Thymus (tissue), 11 donors: ENCODE results near the gene TMEM198. TPM values are rescaled to one million over a fixed set of nuclear protein-coding genes. Genes with fewer than 3 reads are reported as not detected.

Source experiments
- DNase-seq, 9 donors: peaks; one replicate each; pipeline ENCODE4 v3.0.0-alpha.2; 2013; ENCODE audit warnings: low spot score in 9 of 9, low read depth in 6 of 9, missing footprints in 1 of 9
- H3K27ac ChIP-seq, 2 donors: one replicate each; pipeline ENCODE4 v1.5.1; 2013; ENCODE audit warnings: control low read depth in 1 of 2, low read depth in 1 of 2, low read length in 1 of 2, mild to moderate bottlenecking in 1 of 2, moderate library complexity in 1 of 2
- H3K27me3 ChIP-seq, 2 donors: one replicate each; pipeline ENCODE4 v1.5.1; 2013; ENCODE audit warnings: low read length in 1 of 2; ENCODE audit not compliant: control insufficient read depth in 2 of 2, insufficient read depth in 1 of 2
- H3K36me3 ChIP-seq, 2 donors: one replicate each; pipeline ENCODE4 v1.5.1; 2013; ENCODE audit warnings: low read length in 1 of 2, mild to moderate bottlenecking in 1 of 2, moderate library complexity in 1 of 2; ENCODE audit not compliant: control insufficient read depth in 2 of 2, insufficient read depth in 2 of 2
- H3K4me1 ChIP-seq, 2 donors: one replicate each; pipeline ENCODE4 v1.5.1; 2013; ENCODE audit warnings: low read length in 2 of 2; ENCODE audit not compliant: control insufficient read depth in 2 of 2, insufficient read depth in 2 of 2
- H3K4me3 ChIP-seq, 2 donors: one replicate each; pipeline ENCODE4 v1.5.1; 2013; ENCODE audit warnings: low read length in 2 of 2, control low read depth in 1 of 2, mild to moderate bottlenecking in 1 of 2
- H3K9me3 ChIP-seq, 2 donors: one replicate each; pipeline ENCODE4 v1.5.1; 2013; ENCODE audit warnings: low read length in 1 of 2, mild to moderate bottlenecking in 1 of 2; ENCODE audit not compliant: control insufficient read depth in 2 of 2, insufficient read depth in 1 of 2
- WGBS: extraction: QIAGEN DNeasy Blood & Tissue Kit; methylation state at CpG from one replicate; pipeline ENCODE4 v1.1.7; 2013; 5-methylcytosine and 5-hydroxymethylcytosine counted together
- polyA plus RNA-seq: library from polyadenylated mRNA; stranded (reverse); fragments of 200-250 nt; gene quantifications from one replicate; pipeline ENCODE4 v1.2.3, GENCODE V29; 2013
- total RNA-seq: library from RNA; stranded (reverse); fragments of 120-200 nt; gene quantifications from one replicate; pipeline ENCODE4 v1.2.4, GENCODE V29; 2013
- donor health status: healthy.

TMEM198 gene
- total and polyA plus RNA-seq, 2 donors = 0.52 to 3.7 TPM

- Histone ChIP-seq H3K36me3 (peaks cover 3 to 18% of the 10 kb centered on the region in 2 donors), H3K9me3 (peaks cover 0 to 1% of the 10 kb centered on the region in 2 donors), H3K4me3 (no peak overlapping the region), H3K27me3 (peaks cover 0 to 58% of the 10 kb centered on the region in 2 donors), H3K27ac (no peak overlapping the region), H3K4me1 (peaks cover 13 to 23% of the 10 kb centered on the region in 2 donors)
- DNase-seq = no peak
- 96% methylated on average over 32 of the region's 32 CpGs for WGBS
Measured at GRCh38 chr2:219538956-219539788, 4.7 kb upstream of the TMEM198 start.

GRCh38 chr2:219539926-219540678 is 3.7 kb upstream of the TMEM198 start:
- Histone ChIP-seq H3K4me1 (peaks cover 13 to 27% of the 10 kb centered on the region in 2 donors), H3K9me3 (peaks cover 0 to under 1% of the 10 kb centered on the region in 2 donors), H3K36me3 (peaks cover 3 to 18% of the 10 kb centered on the region in 2 donors), H3K4me3 (no peak overlapping the region), H3K27ac (no peak overlapping the region), H3K27me3 (peaks cover 5 to 57% of the 10 kb centered on the region in 2 donors)
- WGBS = 98% methylated on average over 46 of the region's 46 CpGs
- no peak for DNase-seq

- peaks cover 11 to 64% of the 10 kb centered on the region in 2 donors for H3K27me3 ChIP-seq
- H3K4me3 ChIP-seq = no peak overlapping the region
- WGBS = 94% methylated on average over 12 of the region's 12 CpGs
- DNase-seq = no peak
- no peaks in the 10 kb centered on the region for H3K9me3 ChIP-seq
- H3K4me1 ChIP-seq = peaks cover 13 to 27% of the 10 kb centered on the region in 2 donors
- no peak overlapping the region for H3K27ac ChIP-seq
- peaks cover 3 to 18% of the 10 kb centered on the region in 2 donors for H3K36me3 ChIP-seq
Measured at GRCh38 chr2:219540784-219541504, 2.9 kb upstream of the TMEM198 start.

GRCh38 chr2:219541611-219542180 is 2.1 kb upstream of the TMEM198 start:
- Histone ChIP-seq H3K4me1 (peaks cover 13 to 27% of the 10 kb centered on the region in 2 donors), H3K36me3 (peaks cover 3 to 18% of the 10 kb centered on the region in 2 donors), H3K27ac (no peak overlapping the region), H3K9me3 (no peaks in the 10 kb centered on the region), H3K27me3 (peaks cover 12 to 60% of the 10 kb centered on the region in 2 donors), H3K4me3 (peak overlapping the region; percentile 41 to 78)
- 2% methylated on average over 48 of the region's 48 CpGs for WGBS
- DNase-seq = peak; percentile 73 to 92 (median 82)

GRCh38 chr2:219542931-219543595 is 765 bp upstream of the TMEM198 start:
- Histone ChIP-seq H3K36me3 (peaks cover 3 to 18% of the 10 kb centered on the region in 2 donors), H3K9me3 (peaks cover 0 to 1% of the 10 kb centered on the region in 2 donors), H3K4me3 (peak overlapping the region; percentile 58 to 78), H3K27ac (peak overlapping the region in 1 of 2 donors; percentile 84), H3K4me1 (peaks cover 13 to 27% of the 10 kb centered on the region in 2 donors), H3K27me3 (peaks cover 12 to 59% of the 10 kb centered on the region in 2 donors)
- WGBS = under 1% methylated on average over 66 of the region's 66 CpGs
- no peak for DNase-seq

- peaks cover 13 to 25% of the 10 kb centered on the region in 2 donors for H3K4me1 ChIP-seq
- WGBS = 57% methylated on average over 9 of the region's 9 CpGs
- peak overlapping the region in 1 of 2 donors; percentile 58 for H3K4me3 ChIP-seq
- H3K27ac ChIP-seq = no peak overlapping the region
- no peak for DNase-seq
- peaks cover 2 to 14% of the 10 kb centered on the region in 2 donors for H3K36me3 ChIP-seq
- peaks cover 0 to 1% of the 10 kb centered on the region in 2 donors for H3K9me3 ChIP-seq
- peaks cover 14 to 73% of the 10 kb centered on the region in 2 donors for H3K27me3 ChIP-seq
Measured at GRCh38 chr2:219544567-219544966, 739 bp downstream of the TMEM198 start.

GRCh38 chr2:219545295-219545942 is 1.6 kb downstream of the TMEM198 start:
- Histone ChIP-seq H3K9me3 (peaks cover 0 to 1% of the 10 kb centered on the region in 2 donors), H3K36me3 (peaks cover 0 to 7% of the 10 kb centered on the region in 2 donors), H3K4me3 (no peak overlapping the region), H3K4me1 (peaks cover 13 to 25% of the 10 kb centered on the region in 2 donors), H3K27me3 (peaks cover 21 to 82% of the 10 kb centered on the region in 2 donors), H3K27ac (no peak overlapping the region)
- WGBS = 91% methylated on average over 3 of the region's 3 CpGs
- DNase-seq = no peak

- Histone ChIP-seq H3K9me3 (peaks cover 0 to 1% of the 10 kb centered on the region in 2 donors), H3K27me3 (peaks cover 25 to 87% of the 10 kb centered on the region in 2 donors), H3K36me3 (peaks cover 0 to 2% of the 10 kb centered on the region in 2 donors), H3K4me3 (no peak overlapping the region), H3K4me1 (peaks cover 13 to 25% of the 10 kb centered on the region in 2 donors), H3K27ac (no peak overlapping the region)
- DNase-seq = no peak
- WGBS = 78% methylated on average over 4 of the region's 4 CpGs
Measured at GRCh38 chr2:219545943-219546352, 2.1 kb downstream of the TMEM198 start.
